B cell (primary cell): ENCODE results near the gene PLEKHJ1. TPM values are rescaled to one million over a fixed set of nuclear protein-coding genes. Genes with fewer than 3 reads are reported as not detected.
"Not testable (repeated sequence)": the region's sequence is repeated elsewhere in the genome, so short reads cannot be mapped to it uniquely, and the experiment has no call there.

Source experiments
- ATAC-seq: fragments of 200-7000 bp; cut with Tn5 transposase; one replicate; pipeline ENCODE4 v1.10.0; 2021; ENCODE audit warnings: low read depth, mild to moderate bottlenecking, moderate number of reproducible peaks, moderate library complexity
- CTCF ChIA-PET: fragments of 350-600 bp; sonication (Branson Sonifier 250); formaldehyde crosslinking; loops from one replicate; lab custom pipeline; 2021; ENCODE audit warnings: antibody characterized with exemption, inconsistent platforms; lab: Charles Lee
- POLR2A ChIA-PET: fragments of 350-600 bp; sonication (Branson Sonifier 250); formaldehyde crosslinking; loops from one replicate; lab custom pipeline; 2021; ENCODE audit warnings: antibody characterized with exemption; lab: Charles Lee
- DNase-seq: peaks from one replicate; pipeline ENCODE4 v3.0.0; 2013
- H2AFZ ChIP-seq: 2 replicates; pipeline ENCODE4 v1.6.1; 2012; ENCODE audit warnings: mild to moderate bottlenecking, low read depth, low read length; ENCODE audit not compliant: insufficient read depth, poor library complexity, severe bottlenecking
- H3K27ac ChIP-seq, 2 donors: 1 replicate in 1 of 2; 2 replicates in 1 of 2; pipeline ENCODE4 v1.5.1; 2012 to 2013; ENCODE audit warnings: low read length in 2 of 2, mild to moderate bottlenecking in 2 of 2, moderate library complexity in 1 of 2
- H3K27me3 ChIP-seq, 4 experiments: fragments of 200-600 bp in 1 of 4; sonication (generic) in 1 of 4; replicated peaks in 1 of 4; 1 replicate in 2 of 4; 2 replicates in 2 of 4; pipeline versions ENCODE4 v1.6.1 to v1.7.0; 2013 to 2016; ENCODE audit warnings: low read length in 3 of 4, mild to moderate bottlenecking in 2 of 4, mixed read lengths in 1 of 4, moderate library complexity in 1 of 4; ENCODE audit not compliant: insufficient read depth in 4 of 4, control insufficient read depth in 3 of 4; ENCODE audit errors: control extremely low read depth in 1 of 4
- H3K36me3 ChIP-seq, 2 experiments: replicated peaks in 1 of 2; 1 replicate in 1 of 2; 2 replicates in 1 of 2; pipeline versions ENCODE4 v1.6.1 to v1.7.1; 2013; ENCODE audit warnings: low read length in 1 of 2; ENCODE audit not compliant: insufficient read depth in 2 of 2, control insufficient read depth in 1 of 2; ENCODE audit errors: control extremely low read depth in 1 of 2, extremely low read depth in 1 of 2
- H3K4me1 ChIP-seq, 2 donors: fragments of 200-600 bp in 1 of 2; sonication (generic) in 1 of 2; 1 replicate in 1 of 2; 2 replicates in 1 of 2; pipeline versions ENCODE4 v1.5.1 to v1.6.1; 2013 to 2017; ENCODE audit warnings: low read length in 2 of 2; ENCODE audit not compliant: control insufficient read depth in 2 of 2, insufficient read depth in 2 of 2
- H3K4me2 ChIP-seq: replicated peaks from 2 replicates; pipeline ENCODE3; 2012; ENCODE audit warnings: mild to moderate bottlenecking, low read depth, low read length; ENCODE audit not compliant: poor library complexity, severe bottlenecking
- H3K4me3 ChIP-seq, 5 experiments: fragments of 200-600 bp in 1 of 5; sonication (generic) in 1 of 5; 1 replicate in 3 of 5; 2 replicates in 2 of 5; pipeline versions ENCODE4 v1.5.1 to v1.7.0; 2011 to 2016; ENCODE audit warnings: low read length in 4 of 5, mild to moderate bottlenecking in 4 of 5, low read depth in 2 of 5, control low read depth in 1 of 5, moderate library complexity in 1 of 5; ENCODE audit not compliant: insufficient read depth in 1 of 5; ENCODE audit errors: control extremely low read depth in 1 of 5, extremely low read depth in 1 of 5
- H3K79me2 ChIP-seq: fragments of 200-600 bp; sonication (generic); one replicate; pipeline ENCODE4 v1.6.0; 2016; ENCODE audit warnings: low read length; ENCODE audit not compliant: control insufficient read depth, insufficient read depth
- H3K9ac ChIP-seq: fragments of 200-600 bp; sonication (generic); 2 replicates; pipeline ENCODE4 v1.6.1; 2017; ENCODE audit warnings: mild to moderate bottlenecking, low read length, moderate library complexity
- H3K9me3 ChIP-seq, 3 donors: one replicate each; pipeline versions ENCODE4 v1.6.1 to v1.7.1; 2013; ENCODE audit warnings: low read length in 2 of 3; ENCODE audit not compliant: control insufficient read depth in 2 of 3, insufficient read depth in 1 of 3; ENCODE audit errors: control extremely low read depth in 1 of 3
- H4K20me1 ChIP-seq: 2 replicates; pipeline ENCODE4 v1.6.0; 2012; ENCODE audit warnings: mild to moderate bottlenecking, low read length; ENCODE audit not compliant: insufficient read depth, control insufficient read depth, poor library complexity, severe bottlenecking
- H3K27ac Mint-ChIP-seq: one replicate; pipeline ENCODE4 v1.8.0; 2021; ENCODE audit warnings: mixed read lengths
- H3K27me3 Mint-ChIP-seq: one replicate; pipeline ENCODE4 v1.8.0; 2021; ENCODE audit warnings: mixed read lengths
- H3K4me1 Mint-ChIP-seq: one replicate; pipeline ENCODE4 v1.8.0; 2021; ENCODE audit warnings: mixed read lengths
- H3K4me3 Mint-ChIP-seq: one replicate; pipeline ENCODE4 v1.8.0; 2021; ENCODE audit warnings: mixed read lengths
- H3K9me3 Mint-ChIP-seq: one replicate; pipeline ENCODE4 v1.8.0; 2022; ENCODE audit warnings: mixed read lengths; ENCODE audit not compliant: insufficient read depth
- EZH2 ChIP-seq: IDR thresholded peaks from 2 replicates; pipeline ENCODE4 v1.6.1; 2012; ENCODE audit warnings: borderline replicate concordance, low read depth, mild to moderate bottlenecking, moderate library complexity, low read length; ENCODE audit not compliant: insufficient read depth, poor library complexity, severe bottlenecking
- WGBS: methylation state at CpG from one replicate; pipeline ENCODE4 v1.1.5; 2013; ENCODE audit warnings: missing lambda C conversion rate; ENCODE audit not compliant: insufficient coverage; 5-methylcytosine and 5-hydroxymethylcytosine counted together
- intact Hi-C: fragments of 100-400 bp; cut with micrococcal nuclease; formaldehyde crosslinking; loops from one replicate; pipeline ENCODE4 v1.10.0; 2022
- polyA plus RNA-seq: library from polyadenylated mRNA; depleted of rRNA; stranded (reverse); fragments of >200 nt; gene quantifications from 2 replicates; pipeline ENCODE4 v1.2.3, GENCODE V29; 2012
- total RNA-seq, 2 donors: library from RNA; stranded (reverse); fragments of 120-200 nt in 1 of 2; gene quantifications; 1 replicate in 1 of 2; 2 replicates in 1 of 2; pipeline versions ENCODE4 v1.2.3 to v1.2.4, GENCODE V29; 2013 to 2022
- TF ChIP-seq, protein P1 (sequence below): fragments of 200-600 bp; IDR thresholded peaks from one replicate; pipeline ENCODE4 v1.8.0; 2022; ENCODE audit warnings: antibody characterized with exemption, mild to moderate bottlenecking

PLEKHJ1 gene
- total and polyA plus RNA-seq, 2 donors (not counting 1 experiment from before 2014, with no cell fraction given), result 86.7 to 117 TPM

DNA sequence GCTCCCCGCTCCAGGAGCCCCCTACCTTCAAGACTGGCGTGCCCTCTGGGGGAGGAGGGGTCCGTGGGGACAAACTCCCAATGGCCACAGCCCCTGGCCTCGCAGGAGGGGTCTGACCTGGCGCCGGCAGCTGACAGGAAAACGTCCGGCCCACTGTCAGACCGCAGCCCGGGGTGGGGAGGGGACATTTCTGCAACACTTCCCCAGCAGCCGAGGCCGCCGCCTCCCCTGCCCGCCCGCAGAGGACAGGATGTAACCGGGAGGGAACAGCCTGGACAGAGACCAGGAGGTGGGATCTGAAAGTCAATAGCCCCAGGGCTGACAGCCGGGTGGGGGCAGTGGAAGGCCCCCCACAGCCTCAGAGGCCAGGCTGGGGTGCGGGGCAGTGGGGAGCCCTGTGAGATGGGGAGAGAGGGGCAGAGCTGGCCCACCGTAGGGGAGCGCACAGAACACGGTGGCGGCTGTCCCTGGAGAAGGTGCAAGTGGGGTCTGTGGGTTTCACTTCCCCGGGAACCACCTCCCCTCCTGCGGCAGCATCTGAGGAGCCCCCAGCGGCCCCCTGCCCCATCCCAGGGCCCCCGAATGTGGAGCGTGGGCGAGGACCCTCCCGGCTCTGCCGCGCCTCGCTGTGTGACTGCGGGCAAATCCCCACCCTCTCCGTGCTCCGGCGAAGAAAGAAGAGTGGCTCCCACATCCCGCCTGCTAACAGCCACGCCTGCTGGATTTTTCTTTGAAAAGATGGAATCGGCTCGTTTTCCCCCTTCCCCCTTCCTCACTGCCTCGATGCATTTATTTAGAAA lies 46.1 kb upstream of the PLEKHJ1 start, which contains the start of gene PEAK3:
TSS of gene PEAK3 (minus strand) at position 114 of the 800 bp plus-strand sequence. CDS start 1,244 bp downstream, outside the sequence.
- Mint-ChIP-seq H3K27me3 (no peaks in the 10 kb centered on the region), H3K27ac (peak within 1 kb of the TSS; percentile 88), H3K9me3 (no peaks in the 10 kb centered on the region), H3K4me1 (peaks cover 23% of the 10 kb centered on the region), H3K4me3 (peak within 1 kb of the TSS; percentile 78)
- POLR2A ChIA-PET, result interaction anchor here (0.5 to 1.4 kb wide), 5 partner anchors 12 to 226 kb away, joined by 3 to 4 read pairs (median 3); no protein-coding TSS in a partner anchor
- Histone ChIP-seq H3K4me1 (peaks cover 16 to 36% of the 10 kb centered on the region in 2 donors), H3K27me3 (no peaks in the 10 kb centered on the region), H3K9ac (peak within 1 kb of the TSS; percentile 63), H2AFZ (peak within 1 kb of the TSS; percentile 22), H3K4me3 (peak within 1 kb of the TSS in 4 of 5 experiments; percentile 38 to 60 (median 41)), H3K36me3 (no peaks in the 10 kb centered on the region), H3K9me3 (no peaks in the 10 kb centered on the region), H3K27ac (peak within 1 kb of the TSS; percentile 4 to 32), H3K79me2 (peaks cover 30% of the 10 kb centered on the region), H3K4me2 (peak within 1 kb of the TSS; percentile 88), H4K20me1 (no peaks in the 10 kb centered on the region)
- ATAC-seq (peak; percentile 63), DNase-seq (peak; percentile 61)
- TF ChIP-seq, protein P1, sequence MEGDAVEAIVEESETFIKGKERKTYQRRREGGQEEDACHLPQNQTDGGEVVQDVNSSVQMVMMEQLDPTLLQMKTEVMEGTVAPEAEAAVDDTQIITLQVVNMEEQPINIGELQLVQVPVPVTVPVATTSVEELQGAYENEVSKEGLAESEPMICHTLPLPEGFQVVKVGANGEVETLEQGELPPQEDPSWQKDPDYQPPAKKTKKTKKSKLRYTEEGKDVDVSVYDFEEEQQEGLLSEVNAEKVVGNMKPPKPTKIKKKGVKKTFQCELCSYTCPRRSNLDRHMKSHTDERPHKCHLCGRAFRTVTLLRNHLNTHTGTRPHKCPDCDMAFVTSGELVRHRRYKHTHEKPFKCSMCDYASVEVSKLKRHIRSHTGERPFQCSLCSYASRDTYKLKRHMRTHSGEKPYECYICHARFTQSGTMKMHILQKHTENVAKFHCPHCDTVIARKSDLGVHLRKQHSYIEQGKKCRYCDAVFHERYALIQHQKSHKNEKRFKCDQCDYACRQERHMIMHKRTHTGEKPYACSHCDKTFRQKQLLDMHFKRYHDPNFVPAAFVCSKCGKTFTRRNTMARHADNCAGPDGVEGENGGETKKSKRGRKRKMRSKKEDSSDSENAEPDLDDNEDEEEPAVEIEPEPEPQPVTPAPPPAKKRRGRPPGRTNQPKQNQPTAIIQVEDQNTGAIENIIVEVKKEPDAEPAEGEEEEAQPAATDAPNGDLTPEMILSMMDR, result no peak
- no peak for TF ChIP-seq EZH2
- intact Hi-C loops, result no loop called here
- CTCF ChIA-PET, result interaction anchor here (0.7 to 1.6 kb wide), 4 partner anchors 24 to 675 kb away, joined by 3 to 5 read pairs (median 4); no protein-coding TSS in a partner anchor
- WGBS, result 3% methylated on average over 35 of the region's 41 CpGs

- H3K4me2 ChIP-seq, result peak overlapping the region; percentile 88
- peak overlapping the region; percentile 88 for H3K27ac Mint-ChIP-seq
- peak overlapping the region in 4 of 5 experiments; percentile 38 to 60 (median 41) for H3K4me3 ChIP-seq
- intact Hi-C loops, H3K27me3 ChIP-seq, H3K9me3 ChIP-seq, H2AFZ ChIP-seq, H3K36me3 ChIP-seq, DNase-seq, H3K9me3 Mint-ChIP-seq, ATAC-seq, H4K20me1 ChIP-seq, H3K27me3 Mint-ChIP-seq: not testable (repeated sequence)
- H3K79me2 ChIP-seq, result peaks cover 36% of the 10 kb centered on the region
- peak overlapping the region; percentile 4 to 32 for H3K27ac ChIP-seq
- peaks cover 16 to 38% of the 10 kb centered on the region in 2 donors for H3K4me1 ChIP-seq
- peaks cover 27% of the 10 kb centered on the region for H3K4me1 Mint-ChIP-seq
- 0% methylated on average over 3 of the region's 16 CpGs for WGBS
- ChIA-PET CTCF (interaction anchor here (0.7 kb wide), 1 partner anchor 676 kb away, joined by 4 read pairs; no protein-coding TSS in a partner anchor), POLR2A (interaction anchor here (0.6 to 1.4 kb wide), 3 partner anchors 13 to 225 kb away, joined by 3 read pairs; no protein-coding TSS in a partner anchor)
- peak overlapping the region; percentile 78 for H3K4me3 Mint-ChIP-seq
- H3K9ac ChIP-seq, result peak overlapping the region; percentile 63
These were observed 45.3 kb upstream of the PLEKHJ1 start for GRCh38 chr19:2281265-2282061.
